Activated naive CD4-positive, alpha-beta T cell treated with anti-CD3 and anti-CD28 coated beads, Interleukin-2, amount 10 ng/mL, durations not matched to agents 7 days and 5 days (primary cell): ENCODE results near the gene NECAP2.

ENCODE experiments used
- CTCF ChIA-PET: fragments of 350-600 bp; sonication (Branson Sonifier 250); formaldehyde crosslinking; loops from one replicate; lab custom pipeline; 2021; ENCODE audit warnings: antibody characterized with exemption; lab: Charles Lee
- DNase-seq: peaks from one replicate; pipeline ENCODE4 v3.0.0-alpha.2; 2020
- H3K27ac Mint-ChIP-seq: one replicate; pipeline ENCODE4 v1.8.0; 2021; ENCODE audit warnings: mild to moderate bottlenecking, moderate library complexity, mixed read lengths
- H3K27me3 Mint-ChIP-seq: one replicate; pipeline ENCODE4 v1.8.0; 2021; ENCODE audit warnings: mild to moderate bottlenecking, mixed read lengths
- H3K36me3 Mint-ChIP-seq: one replicate; pipeline ENCODE4 v1.8.0; 2021; ENCODE audit warnings: mixed read lengths
- H3K4me1 Mint-ChIP-seq: one replicate; pipeline ENCODE4 v1.8.0; 2021; ENCODE audit warnings: mixed read lengths
- H3K4me3 Mint-ChIP-seq: one replicate; pipeline ENCODE4 v1.8.0; 2021; ENCODE audit warnings: mild to moderate bottlenecking, moderate library complexity, mixed read lengths
- H3K9me3 Mint-ChIP-seq: one replicate; pipeline ENCODE4 v1.8.0; 2021; ENCODE audit warnings: mixed read lengths

Gene NECAP2

GRCh38 chr1:16413191-16413590, 27.3 kb upstream of the NECAP2 start:
- Mint-ChIP-seq H3K36me3 (no peaks in the 10 kb centered on the region), H3K27me3 (peaks cover 40% of the 10 kb centered on the region), H3K4me1 (peaks cover 4% of the 10 kb centered on the region), H3K27ac (no peak overlapping the region), H3K4me3 (no peak overlapping the region), H3K9me3 (no peaks in the 10 kb centered on the region)
- CTCF ChIA-PET: no interaction called here
- DNase-seq: no peak

- Mint-ChIP-seq H3K4me3 (no peak overlapping the region), H3K27me3 (peaks cover 5% of the 10 kb centered on the region), H3K36me3 (peaks cover 1% of the 10 kb centered on the region), H3K9me3 (no peaks in the 10 kb centered on the region), H3K4me1 (peaks cover 45% of the 10 kb centered on the region), H3K27ac (peak overlapping the region; percentile 92)
- DNase-seq: no peak
- CTCF ChIA-PET: interaction anchor here (2.0 kb wide), 1 partner anchor 44 kb away, joined by 4 read pairs; no protein-coding TSS in a partner anchor
These were observed 21.6 kb upstream of the NECAP2 start for GRCh38 chr1:16418823-16419425.

GRCh38 chr1:16420424-16421118, 20.0 kb upstream of the NECAP2 start:
- DNase-seq: peak; percentile 82
- Mint-ChIP-seq H3K4me1 (peaks cover 46% of the 10 kb centered on the region), H3K4me3 (peak overlapping the region; percentile 15), H3K27me3 (peaks cover 10% of the 10 kb centered on the region), H3K9me3 (no peaks in the 10 kb centered on the region), H3K27ac (peak overlapping the region; percentile 92), H3K36me3 (peaks cover 1% of the 10 kb centered on the region)
- CTCF ChIA-PET: interaction anchor here (0.8 to 2.6 kb wide), 5 partner anchors 20 to 57 kb away, joined by 3 to 12 read pairs (median 4); partner anchors contain the start of gene NECAP2

- peak overlapping the region; percentile 15 for H3K4me3 Mint-ChIP-seq
- H3K36me3 Mint-ChIP-seq: peaks cover 1% of the 10 kb centered on the region
- peaks cover 11% of the 10 kb centered on the region for H3K27me3 Mint-ChIP-seq
- DNase-seq: peak; percentile 38
- H3K9me3 Mint-ChIP-seq: no peaks in the 10 kb centered on the region
- H3K27ac Mint-ChIP-seq: peak overlapping the region; percentile 92
- H3K4me1 Mint-ChIP-seq: peaks cover 46% of the 10 kb centered on the region
- CTCF ChIA-PET: interaction anchor here (0.8 to 2.6 kb wide), 3 partner anchors 19 to 34 kb away, joined by 3 to 12 read pairs (median 3); partner anchors contain the start of gene NECAP2
These were observed 19.3 kb upstream of the NECAP2 start for GRCh38 chr1:16421201-16421600.

GRCh38 chr1:16422041-16422440, 18.5 kb upstream of the NECAP2 start:
- peak overlapping the region; percentile 92 for H3K27ac Mint-ChIP-seq
- H3K4me1 Mint-ChIP-seq: peaks cover 46% of the 10 kb centered on the region
- H3K9me3 Mint-ChIP-seq: no peaks in the 10 kb centered on the region
- CTCF ChIA-PET: interaction anchor here (0.7 to 2.6 kb wide), 2 partner anchors 18 to 50 kb away, joined by 4 to 12 read pairs; partner anchors contain the start of gene NECAP2
- H3K27me3 Mint-ChIP-seq: peaks cover 11% of the 10 kb centered on the region
- peaks cover 1% of the 10 kb centered on the region for H3K36me3 Mint-ChIP-seq
- H3K4me3 Mint-ChIP-seq: no peak overlapping the region
- DNase-seq: no peak

GRCh38 chr1:16425125-16426025, 15.1 kb upstream of the NECAP2 start:
- CTCF ChIA-PET: interaction anchor here (1.2 kb wide), 1 partner anchor 15 kb away, joined by 5 read pairs; the partner anchor contains the start of gene NECAP2
- H3K4me3 Mint-ChIP-seq: no peak overlapping the region
- H3K27me3 Mint-ChIP-seq: peaks cover 6% of the 10 kb centered on the region
- DNase-seq: no peak
- no peak overlapping the region for H3K27ac Mint-ChIP-seq
- H3K4me1 Mint-ChIP-seq: peaks cover 23% of the 10 kb centered on the region
- no peaks in the 10 kb centered on the region for H3K36me3 Mint-ChIP-seq
- no peaks in the 10 kb centered on the region for H3K9me3 Mint-ChIP-seq

GRCh38 chr1:16430606-16431005, 9.9 kb upstream of the NECAP2 start:
- no peak overlapping the region for H3K4me3 Mint-ChIP-seq
- no peak for DNase-seq
- CTCF ChIA-PET: interaction anchor here (1.6 kb wide), 1 partner anchor 10 kb away, joined by 11 read pairs; the partner anchor contains the start of gene NECAP2
- peaks cover 41% of the 10 kb centered on the region for H3K27me3 Mint-ChIP-seq
- H3K36me3 Mint-ChIP-seq: no peaks in the 10 kb centered on the region
- H3K9me3 Mint-ChIP-seq: no peaks in the 10 kb centered on the region
- H3K4me1 Mint-ChIP-seq: no peaks in the 10 kb centered on the region
- H3K27ac Mint-ChIP-seq: no peak overlapping the region

GRCh38 chr1:16433030-16433429, 7.5 kb upstream of the NECAP2 start:
- H3K36me3 Mint-ChIP-seq: no peaks in the 10 kb centered on the region
- H3K4me1 Mint-ChIP-seq: no peaks in the 10 kb centered on the region
- no peak overlapping the region for H3K27ac Mint-ChIP-seq
- H3K4me3 Mint-ChIP-seq: no peak overlapping the region
- DNase-seq: no peak
- H3K27me3 Mint-ChIP-seq: peaks cover 48% of the 10 kb centered on the region
- H3K9me3 Mint-ChIP-seq: no peaks in the 10 kb centered on the region
- CTCF ChIA-PET: no interaction called here

- DNase-seq: no peak
- H3K27me3 Mint-ChIP-seq: peaks cover 53% of the 10 kb centered on the region
- H3K27ac Mint-ChIP-seq: no peak overlapping the region
- no peaks in the 10 kb centered on the region for H3K9me3 Mint-ChIP-seq
- no peak overlapping the region for H3K4me3 Mint-ChIP-seq
- peaks cover 3% of the 10 kb centered on the region for H3K4me1 Mint-ChIP-seq
- CTCF ChIA-PET: interaction anchor here (1.7 kb wide), 1 partner anchor 10 kb away, joined by 4 read pairs; no protein-coding TSS in a partner anchor
- no peaks in the 10 kb centered on the region for H3K36me3 Mint-ChIP-seq
These were observed 6.5 kb upstream of the NECAP2 start for GRCh38 chr1:16434007-16434406.

- CTCF ChIA-PET: interaction anchor here (1.7 kb wide), 1 partner anchor 10 kb away, joined by 4 read pairs; no protein-coding TSS in a partner anchor
These were observed 6.0 kb upstream of the NECAP2 start for GRCh38 chr1:16434501-16434900.

GRCh38 chr1:16436946-16437474, 3.5 kb upstream of the NECAP2 start, which contains the start of gene SPATA21:
Gene SPATA21 (minus strand): TSS chr1:16437424. CDS start chr1:16431371, 6,053 bp downstream.
- CTCF ChIA-PET: interaction anchor here (1.0 kb wide), 1 partner anchor 13 kb away, joined by 3 read pairs; no protein-coding TSS in a partner anchor
- Mint-ChIP-seq H3K9me3 (no peaks in the 10 kb centered on the region), H3K36me3 (peaks cover 8% of the 10 kb centered on the region), H3K27ac (no peak within 1 kb of the TSS), H3K27me3 (peaks cover 41% of the 10 kb centered on the region), H3K4me3 (no peak within 1 kb of the TSS), H3K4me1 (peaks cover 17% of the 10 kb centered on the region)
- no peak for DNase-seq

More at GRCh38 chr1:16434501-16434900, 6.0 kb upstream of the NECAP2 start:
- no peak overlapping the region for H3K27ac Mint-ChIP-seq
- no peaks in the 10 kb centered on the region for H3K9me3 Mint-ChIP-seq
- H3K27me3 Mint-ChIP-seq: peaks cover 53% of the 10 kb centered on the region
- no peaks in the 10 kb centered on the region for H3K36me3 Mint-ChIP-seq
- DNase-seq: no peak
- H3K4me1 Mint-ChIP-seq: peaks cover 4% of the 10 kb centered on the region
- H3K4me3 Mint-ChIP-seq: no peak overlapping the region

- Mint-ChIP-seq H3K4me3 (no peak overlapping the region), H3K27ac (no peak overlapping the region), H3K27me3 (peaks cover 25% of the 10 kb centered on the region), H3K36me3 (peaks cover 18% of the 10 kb centered on the region), H3K4me1 (peaks cover 32% of the 10 kb centered on the region), H3K9me3 (no peaks in the 10 kb centered on the region)
- CTCF ChIA-PET: no interaction called here
- no peak for DNase-seq
These were observed 2.0 kb upstream of the NECAP2 start for GRCh38 chr1:16438516-16438915.

- H3K27me3 Mint-ChIP-seq: peaks cover 23% of the 10 kb centered on the region
- DNase-seq: no peak
- H3K4me1 Mint-ChIP-seq: peaks cover 36% of the 10 kb centered on the region
- peaks cover 21% of the 10 kb centered on the region for H3K36me3 Mint-ChIP-seq
- H3K9me3 Mint-ChIP-seq: no peaks in the 10 kb centered on the region
- peak overlapping the region; percentile 39 for H3K4me3 Mint-ChIP-seq
- H3K27ac Mint-ChIP-seq: no peak overlapping the region
- CTCF ChIA-PET: no interaction called here
These were observed 1.6 kb upstream of the NECAP2 start for GRCh38 chr1:16438924-16439323.
